KMS-11 (cell line): ENCODE data around the gene DDRGK1.

Source experiments
- H2AFZ ChIP-seq: fragments of 200-600 bp; sonication (generic); 2 replicates; pipeline ENCODE4 v1.6.1; 2016; ENCODE audit warnings: antibody characterized with exemption, mixed run types, low read depth
- H3K27ac ChIP-seq: fragments of 200-600 bp; sonication (generic); 2 replicates; pipeline ENCODE4 v1.6.1; 2016; ENCODE audit warnings: mild to moderate bottlenecking, mixed run types
- H3K27me3 ChIP-seq: fragments of 200-600 bp; sonication (generic); 2 replicates; pipeline ENCODE4 v1.6.1; 2017; ENCODE audit warnings: mild to moderate bottlenecking, low read depth, mixed run types, moderate library complexity; ENCODE audit not compliant: insufficient read depth
- H3K36me3 ChIP-seq: fragments of 200-600 bp; sonication (generic); 2 replicates; pipeline ENCODE4 v1.6.1; 2017; ENCODE audit warnings: mild to moderate bottlenecking, mixed run types; ENCODE audit not compliant: insufficient read depth
- H3K4me1 ChIP-seq: fragments of 200-600 bp; sonication (generic); 2 replicates; pipeline ENCODE4 v1.6.1; 2016; ENCODE audit warnings: mild to moderate bottlenecking, low read depth, mixed run types; ENCODE audit not compliant: poor library complexity, severe bottlenecking
- H3K4me2 ChIP-seq: fragments of 200-600 bp; sonication (generic); 2 replicates; pipeline ENCODE4 v1.7.0; 2016; ENCODE audit warnings: mild to moderate bottlenecking, mixed run types
- H3K4me3 ChIP-seq: fragments of 200-600 bp; sonication (generic); IDR thresholded peaks from 2 replicates; pipeline ENCODE4 v1.6.1; 2017; ENCODE audit warnings: low read depth, low read length, mixed read lengths; ENCODE audit not compliant: insufficient read depth
- H3K79me2 ChIP-seq: fragments of 200-600 bp; sonication (generic); 2 replicates; pipeline ENCODE4 v1.6.1; 2016; ENCODE audit warnings: low read depth, mixed run types; ENCODE audit not compliant: insufficient read depth
- H3K9ac ChIP-seq: fragments of 200-600 bp; sonication (generic); 2 replicates; pipeline ENCODE4 v1.6.1; 2016; ENCODE audit warnings: mild to moderate bottlenecking, mixed run types
- H4K20me1 ChIP-seq: fragments of 200-600 bp; sonication (generic); 2 replicates; pipeline ENCODE4 v1.6.1; 2016; ENCODE audit warnings: mild to moderate bottlenecking, mixed run types; ENCODE audit not compliant: insufficient read depth
- TF ChIP-seq, protein P1 (sequence below): fragments of 200-600 bp; sonication (generic); conservative IDR thresholded peaks from 2 replicates; pipeline ENCODE4 v1.6.1; 2017; ENCODE audit warnings: low read depth, mild to moderate bottlenecking, antibody characterized with exemption, low read length, moderate library complexity, mixed read lengths

The DDRGK1 gene

GRCh38 chr20:3161316-3162079 lies 43.0 kb downstream of the DDRGK1 start:
- Histone ChIP-seq H3K27me3 (no peaks in the 10 kb centered on the region), H3K9ac (no peak overlapping the region), H3K4me2 (no peak overlapping the region), H3K4me3 (no peak overlapping the region), H2AFZ (no peak overlapping the region), H3K36me3 (no peaks in the 10 kb centered on the region), H4K20me1 (peaks cover 3% of the 10 kb centered on the region; the same call in 1 of the 2 replicates), H3K79me2 (peaks cover 29% of the 10 kb centered on the region), H3K4me1 (peaks cover 10% of the 10 kb centered on the region), H3K27ac (no peak overlapping the region)
- TF ChIP-seq, protein P1, sequence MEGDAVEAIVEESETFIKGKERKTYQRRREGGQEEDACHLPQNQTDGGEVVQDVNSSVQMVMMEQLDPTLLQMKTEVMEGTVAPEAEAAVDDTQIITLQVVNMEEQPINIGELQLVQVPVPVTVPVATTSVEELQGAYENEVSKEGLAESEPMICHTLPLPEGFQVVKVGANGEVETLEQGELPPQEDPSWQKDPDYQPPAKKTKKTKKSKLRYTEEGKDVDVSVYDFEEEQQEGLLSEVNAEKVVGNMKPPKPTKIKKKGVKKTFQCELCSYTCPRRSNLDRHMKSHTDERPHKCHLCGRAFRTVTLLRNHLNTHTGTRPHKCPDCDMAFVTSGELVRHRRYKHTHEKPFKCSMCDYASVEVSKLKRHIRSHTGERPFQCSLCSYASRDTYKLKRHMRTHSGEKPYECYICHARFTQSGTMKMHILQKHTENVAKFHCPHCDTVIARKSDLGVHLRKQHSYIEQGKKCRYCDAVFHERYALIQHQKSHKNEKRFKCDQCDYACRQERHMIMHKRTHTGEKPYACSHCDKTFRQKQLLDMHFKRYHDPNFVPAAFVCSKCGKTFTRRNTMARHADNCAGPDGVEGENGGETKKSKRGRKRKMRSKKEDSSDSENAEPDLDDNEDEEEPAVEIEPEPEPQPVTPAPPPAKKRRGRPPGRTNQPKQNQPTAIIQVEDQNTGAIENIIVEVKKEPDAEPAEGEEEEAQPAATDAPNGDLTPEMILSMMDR = no peak

- TF ChIP-seq, protein P1 = no peak
- Histone ChIP-seq H3K9ac (peak overlapping the region; percentile 86; the same call in 1 of the 2 replicates), H4K20me1 (peaks cover 3% of the 10 kb centered on the region; the same call in 1 of the 2 replicates), H3K27me3 (no peaks in the 10 kb centered on the region), H3K36me3 (no peaks in the 10 kb centered on the region), H3K4me3 (no peak overlapping the region), H3K27ac (no peak overlapping the region), H3K4me1 (peaks cover 10% of the 10 kb centered on the region), H3K4me2 (peak overlapping the region; percentile 40; the same call in 1 of the 2 replicates), H2AFZ (peak overlapping the region; percentile 77; the same call in 1 of the 2 replicates), H3K79me2 (peaks cover 32% of the 10 kb centered on the region)
Measured at GRCh38 chr20:3160418-3160817, 44.1 kb downstream of the DDRGK1 start.

- peak overlapping the region; percentile 77; the same call in 1 of the 2 replicates for H2AFZ ChIP-seq
- no peak overlapping the region for H3K4me3 ChIP-seq
- TF ChIP-seq, protein P1 = no peak
- H3K9ac ChIP-seq = peak overlapping the region; percentile 86
- H3K27me3 ChIP-seq = no peaks in the 10 kb centered on the region
- no peaks in the 10 kb centered on the region for H3K36me3 ChIP-seq
- H3K4me2 ChIP-seq = peak overlapping the region; percentile 97
- peak overlapping the region; percentile 66 for H3K27ac ChIP-seq
- H3K4me1 ChIP-seq = peaks cover 12% of the 10 kb centered on the region
- H4K20me1 ChIP-seq = peaks cover 3% of the 10 kb centered on the region; the same call in 1 of the 2 replicates
- peaks cover 32% of the 10 kb centered on the region for H3K79me2 ChIP-seq
Measured at GRCh38 chr20:3158968-3159431, 45.5 kb downstream of the DDRGK1 start.

GRCh38 chr20:3157817-3158216 lies 46.7 kb downstream of the DDRGK1 start:
- Histone ChIP-seq H3K4me3 (no peak overlapping the region), H3K9ac (no peak overlapping the region), H2AFZ (no peak overlapping the region), H3K4me1 (peaks cover 19% of the 10 kb centered on the region), H3K79me2 (peaks cover 32% of the 10 kb centered on the region), H3K27me3 (no peaks in the 10 kb centered on the region), H3K36me3 (no peaks in the 10 kb centered on the region), H4K20me1 (peaks cover 3% of the 10 kb centered on the region; the same call in 1 of the 2 replicates), H3K27ac (no peak overlapping the region), H3K4me2 (peak overlapping the region; percentile 21; the same call in 1 of the 2 replicates)
- TF ChIP-seq, protein P1 = no peak
